CD4-positive, alpha-beta T cell treated with Interleukin-17A for 4 hours (primary cell): Measurements from ENCODE around the gene DUOXA1.

ENCODE experiments used
- DNase-seq: peaks from one replicate; pipeline ENCODE4 v3.0.0-alpha.2; 2020; ENCODE audit warnings: mixed read lengths

Gene DUOXA1

DNA sequence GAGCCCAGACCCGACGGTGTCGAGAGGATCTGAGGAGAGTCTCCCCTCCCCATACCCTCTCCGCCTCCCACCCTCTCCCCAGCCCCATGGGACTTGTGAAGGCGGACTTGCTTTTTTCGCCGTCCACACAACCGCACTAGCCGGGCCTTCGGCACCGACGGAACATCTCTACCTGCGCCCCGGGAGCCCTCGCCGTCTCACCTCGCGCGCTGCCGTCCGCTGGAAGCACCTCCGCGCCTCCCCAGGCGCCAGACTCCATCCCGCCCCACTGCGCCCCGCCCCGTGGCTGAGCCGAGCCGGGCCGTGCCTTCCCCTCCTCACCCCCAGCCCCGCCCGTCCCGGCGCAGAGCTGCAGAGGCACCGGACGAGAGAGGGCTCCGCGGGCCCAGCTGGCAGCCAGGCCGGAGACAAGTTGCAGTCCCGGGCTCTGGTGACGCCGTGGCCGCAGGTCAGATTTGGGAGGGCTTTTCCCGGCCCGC is at the start of gene DUOXA1, which contains the start of gene DUOX1:
DUOXA1 (minus strand) TSS at position 229 of the 479 bp plus-strand sequence. CDS start 6,865 bp downstream, outside the sequence.
DUOX1 (plus strand) TSS at position 344 of the 479 bp plus-strand sequence. CDS start 1,973 bp downstream, outside the sequence.
- peak; percentile 48 for DNase-seq

GRCh38 chr15:45177285-45177684 is 47.6 kb upstream of the DUOXA1 start:
- no peak for DNase-seq

DNA sequence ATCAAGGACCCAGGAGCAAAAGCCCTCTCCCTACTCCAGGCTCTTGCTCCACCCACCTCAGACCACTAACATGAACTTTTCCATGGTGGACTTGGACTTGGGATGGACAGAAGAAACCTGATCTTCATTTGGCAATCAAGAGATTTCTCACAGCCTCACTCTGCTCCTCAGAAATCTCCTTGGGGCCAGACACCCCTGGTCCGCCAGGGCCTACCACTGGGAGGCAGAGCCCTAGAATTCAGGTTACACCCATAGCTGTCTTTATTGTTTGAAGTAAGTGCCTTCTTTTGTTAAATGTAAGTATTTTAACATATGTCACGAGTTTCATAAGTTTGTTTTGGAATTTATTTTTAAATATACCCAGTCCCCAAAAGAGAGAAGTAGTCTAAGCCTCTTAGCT is 44.9 kb upstream of the DUOXA1 start:
- DNase-seq, result no peak

DNA sequence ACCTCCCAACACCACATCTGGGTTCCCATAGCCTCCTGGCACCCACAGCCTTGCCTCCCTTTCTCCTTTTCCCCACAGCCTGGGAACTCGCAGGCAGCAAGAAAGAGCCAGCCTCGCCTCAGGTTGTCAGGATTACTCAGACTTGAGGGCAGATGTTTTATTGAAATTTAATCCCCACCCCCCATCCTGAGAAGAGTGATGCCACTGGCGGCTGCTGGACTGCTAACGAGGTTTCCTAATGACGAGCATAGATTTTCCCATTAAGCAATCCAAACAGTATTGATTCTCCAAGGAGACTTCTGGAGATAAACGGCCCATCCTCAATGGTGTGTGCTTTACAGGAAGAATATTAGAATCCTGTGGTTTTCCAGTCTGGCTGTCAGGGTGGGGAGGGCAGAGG is 44.4 kb upstream of the DUOXA1 start:
- no peak for DNase-seq

- DNase-seq, result no peak
These were observed 42.2 kb upstream of the DUOXA1 start for GRCh38 chr15:45171912-45172311.

DNA sequence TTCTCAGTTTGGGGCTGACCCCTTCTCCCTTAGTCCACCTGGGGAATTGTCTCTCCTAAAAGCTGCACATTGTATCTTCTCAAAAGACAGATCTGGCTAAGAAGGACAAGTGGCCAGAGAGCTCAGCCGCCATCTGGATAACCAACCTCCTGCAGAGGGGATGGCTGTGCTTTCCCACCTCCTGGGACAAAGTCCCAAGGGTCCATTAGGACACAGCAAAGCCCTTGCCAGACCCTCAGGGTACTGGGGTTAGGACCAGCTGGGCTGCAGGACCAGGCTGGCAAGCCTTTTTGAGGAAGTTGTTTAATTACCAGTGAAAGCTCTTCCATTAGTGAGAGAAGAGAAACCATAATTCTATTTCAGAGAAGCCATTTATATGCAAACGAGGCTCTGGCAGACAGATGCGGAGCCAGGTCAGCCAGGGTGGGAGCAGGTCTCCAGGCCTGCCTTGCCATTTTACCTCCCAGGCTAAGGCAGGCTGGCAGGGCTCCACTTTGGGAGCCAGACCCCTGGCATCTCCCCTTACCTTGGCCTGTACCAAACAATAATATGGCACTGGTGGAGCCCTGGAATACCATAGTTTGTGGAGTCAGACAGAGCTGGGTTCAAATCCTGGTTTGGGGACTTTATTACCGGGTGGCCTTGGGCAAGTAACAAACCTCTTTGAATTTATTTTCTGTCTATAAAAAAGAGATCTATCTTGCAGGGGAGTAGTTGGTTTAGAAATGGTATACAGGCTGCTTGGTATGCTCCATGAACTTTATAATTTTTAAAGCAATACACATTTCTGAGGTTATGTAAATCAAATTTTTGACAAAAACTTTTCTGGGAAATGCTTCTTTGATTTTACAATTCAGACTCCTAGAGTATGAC is 40.2 kb upstream of the DUOXA1 start:
- no peak for DNase-seq

GRCh38 chr15:45168751-45169551 is 39.3 kb upstream of the DUOXA1 start:
- DNase-seq, result no peak

- DNase-seq, result no peak
These were observed 38.6 kb upstream of the DUOXA1 start for GRCh38 chr15:45168286-45168685.

GRCh38 chr15:45167631-45168205 is 38.0 kb upstream of the DUOXA1 start:
- no peak for DNase-seq

DNA sequence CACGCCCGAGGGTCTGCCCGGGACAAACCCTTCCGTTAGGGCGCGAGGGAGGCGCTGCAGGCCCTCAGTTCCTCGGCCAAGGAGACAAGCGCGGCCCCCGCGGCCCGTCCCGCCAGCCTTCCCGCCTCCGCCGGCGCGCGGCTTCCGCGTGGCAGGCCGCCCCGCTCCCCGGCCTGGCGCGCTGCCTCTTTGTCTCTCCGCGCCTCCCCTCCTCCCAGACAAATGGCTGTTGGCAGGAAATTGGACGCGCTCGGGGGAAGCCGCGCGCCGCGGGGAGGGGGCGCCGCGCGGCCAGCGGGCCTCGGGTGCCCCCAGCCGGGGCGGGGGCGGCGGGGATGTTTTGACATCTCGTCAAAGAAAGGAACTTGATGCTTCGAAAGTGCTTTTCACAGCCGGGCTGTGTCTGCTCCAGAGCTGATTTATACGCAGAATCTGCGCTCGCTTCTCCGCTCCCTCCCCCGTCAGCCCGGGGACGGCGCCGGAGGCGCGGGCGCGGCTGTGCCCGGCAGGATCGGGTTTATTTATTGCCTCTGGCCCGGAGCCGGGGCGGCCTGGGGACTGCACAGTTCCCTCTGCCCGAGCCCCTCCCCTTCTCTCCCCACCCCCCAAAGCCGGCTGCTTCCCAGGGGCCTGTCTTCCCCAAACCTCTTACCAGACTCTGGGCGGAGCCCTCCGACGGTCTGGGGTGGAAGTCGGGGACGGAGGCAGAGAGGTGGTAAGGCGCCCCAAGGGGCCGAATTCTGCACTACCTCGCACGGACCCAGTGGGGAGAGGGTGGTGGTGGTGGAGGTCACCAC is 37.4 kb upstream of the DUOXA1 start:
- DNase-seq, result peak; percentile 87

DNA sequence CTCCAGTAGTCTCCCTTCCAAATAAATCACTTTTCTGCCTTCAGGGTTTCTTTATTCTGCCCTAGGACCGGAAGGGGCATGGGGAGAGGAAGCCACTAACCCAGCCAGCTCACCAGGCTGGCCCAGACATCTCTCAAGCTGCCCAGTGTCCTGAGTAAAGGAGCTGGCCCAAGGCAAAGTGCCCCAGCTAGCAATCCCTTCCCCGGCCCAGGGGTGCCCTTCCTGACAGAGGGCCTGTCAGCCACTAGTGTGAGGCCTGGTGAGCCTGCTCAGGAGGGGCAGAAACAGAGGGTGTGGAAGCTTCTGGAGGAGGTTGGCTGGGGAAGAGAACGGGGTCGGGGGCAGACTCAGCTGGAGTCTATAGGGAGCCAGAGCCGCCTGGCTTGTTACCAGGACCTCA is 35.9 kb upstream of the DUOXA1 start:
- DNase-seq, result no peak

DNA sequence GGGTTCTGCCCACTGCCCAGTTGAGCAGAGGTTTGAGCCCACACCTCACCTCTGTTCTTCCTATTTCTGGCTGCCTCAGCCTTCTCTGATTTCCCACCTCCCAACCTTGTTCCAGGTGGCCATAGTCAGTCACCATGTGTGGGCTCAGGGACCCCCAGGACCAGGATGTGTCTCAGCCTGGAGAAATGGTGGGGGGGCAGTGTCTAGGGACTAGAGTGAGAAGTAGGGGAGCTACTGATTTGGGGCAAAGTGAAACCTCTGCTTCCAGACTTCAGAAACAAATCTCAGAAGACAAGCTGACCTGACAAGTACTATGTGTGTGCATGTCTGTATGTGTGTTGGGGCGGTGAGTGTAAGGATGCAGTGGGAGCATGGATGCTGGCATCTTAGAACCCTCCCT is 35.2 kb upstream of the DUOXA1 start:
- DNase-seq, result no peak

GRCh38 chr15:45163508-45163856 is 33.8 kb upstream of the DUOXA1 start:
- no peak for DNase-seq

GRCh38 chr15:45162771-45163507 is 33.3 kb upstream of the DUOXA1 start:
- DNase-seq, result peak; percentile 74

GRCh38 chr15:45161666-45162065 is 32.0 kb upstream of the DUOXA1 start:
- DNase-seq, result no peak

DNA sequence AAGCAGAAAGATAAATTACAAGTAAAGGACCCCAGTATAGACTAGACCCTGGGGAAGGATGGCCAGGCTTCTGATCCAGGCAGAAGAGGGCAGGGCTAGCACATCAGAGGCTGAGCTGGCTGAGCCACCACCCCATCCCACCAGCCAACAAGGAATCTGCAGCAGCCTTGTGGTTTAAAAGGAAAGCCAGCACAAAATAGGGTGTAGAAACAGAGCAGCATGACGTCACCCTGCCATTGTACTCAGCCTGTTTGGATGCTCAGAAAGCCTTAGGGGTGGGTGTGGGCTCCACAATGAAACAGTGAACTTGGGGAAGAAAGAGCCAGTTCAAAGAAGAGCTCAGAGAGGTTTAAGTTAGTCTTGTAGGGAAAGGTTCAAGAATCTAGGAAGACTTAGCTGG is 28.3 kb upstream of the DUOXA1 start:
- no peak for DNase-seq

DNA sequence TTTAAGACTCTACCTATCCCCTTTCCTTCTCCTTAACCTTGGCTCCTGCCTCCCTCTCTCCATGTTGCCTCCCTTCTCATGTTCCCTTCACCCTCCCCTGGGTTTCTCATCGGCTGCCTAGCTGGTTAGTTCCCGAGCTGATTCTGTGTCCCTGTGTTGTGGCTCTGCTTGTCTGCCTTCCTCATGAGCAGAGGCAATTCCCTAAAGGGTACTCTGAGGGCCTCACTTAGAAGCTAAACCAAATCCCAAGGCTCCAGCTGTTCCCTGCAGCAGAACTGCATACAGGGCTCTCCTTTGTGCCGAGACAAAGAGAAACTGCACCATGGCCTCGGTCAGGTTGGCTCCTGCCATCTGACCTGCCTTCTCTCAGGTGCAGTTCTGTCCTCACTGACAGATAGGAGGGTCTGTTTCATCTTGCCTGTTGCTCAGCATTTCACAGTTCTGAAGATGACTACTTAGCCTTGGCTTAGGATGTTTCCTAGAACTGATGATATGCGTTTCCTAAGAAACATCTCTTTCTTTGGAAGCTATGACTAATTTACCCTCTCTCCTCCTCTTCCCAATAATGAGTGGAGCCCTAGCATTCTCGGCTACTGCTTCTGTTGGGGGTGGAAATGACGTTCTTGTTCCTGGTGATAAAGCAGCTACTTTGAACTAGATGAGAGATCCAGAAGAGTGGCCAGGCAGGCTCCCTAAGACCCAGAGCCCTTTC is 27.2 kb upstream of the DUOXA1 start:
- DNase-seq, result no peak

- DNase-seq, result no peak
These were observed 26.1 kb upstream of the DUOXA1 start for GRCh38 chr15:45155739-45156138.

- no peak for DNase-seq
These were observed 22.5 kb upstream of the DUOXA1 start for GRCh38 chr15:45151998-45152828.

DNA sequence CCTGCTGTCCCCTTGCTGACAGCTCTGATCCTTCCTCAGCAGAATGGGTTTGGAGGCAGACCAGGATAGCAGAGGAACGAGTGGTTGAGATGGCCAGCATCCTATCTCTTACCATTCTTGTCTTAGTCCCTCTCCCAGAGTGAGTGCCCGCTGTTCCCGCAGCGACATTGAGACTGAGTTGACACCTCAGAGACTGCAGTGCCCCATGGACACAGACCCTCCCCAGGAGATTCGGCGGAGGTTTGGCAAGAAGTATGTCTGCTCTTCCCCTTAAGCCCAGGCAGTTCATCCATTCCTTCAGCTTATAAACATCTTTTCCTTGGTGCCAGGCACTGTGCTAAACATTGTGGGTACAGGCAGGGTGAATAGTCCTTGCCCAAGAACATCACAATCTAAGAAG is 21.3 kb upstream of the DUOXA1 start:
- no peak for DNase-seq
